Lung (tissue), 12 donors: ENCODE results near the gene ATP5PD. TPM values are rescaled to one million over a fixed set of nuclear protein-coding genes. Genes with fewer than 3 reads are reported as not detected.
"Not testable (repeated sequence)": the region's sequence is repeated elsewhere in the genome, so short reads cannot be mapped to it uniquely, and the experiment has no call there.

Experiments
- ATAC-seq: fragments of 200-7000 bp; cut with Tn5 transposase; one replicate; pipeline ENCODE4 v1.9.1; 2020; ENCODE audit warnings: moderate number of reproducible peaks; ENCODE audit not compliant: insufficient read depth, low FRiP score
- DNase-seq, 3 donors: peaks; one replicate each; pipeline ENCODE4 v3.0.0-alpha.2; 2013 to 2017
- H3K27ac ChIP-seq, 2 donors: one replicate each; pipeline ENCODE4 v1.5.1; 2013; ENCODE audit warnings: mild to moderate bottlenecking in 2 of 2, moderate library complexity in 2 of 2, control low read depth in 1 of 2, inconsistent platforms in 1 of 2, low read depth in 1 of 2, low read length in 1 of 2
- H3K27me3 ChIP-seq, 3 donors: one replicate each; pipeline ENCODE4 v1.5.1; 2013; ENCODE audit warnings: low read length in 2 of 3; ENCODE audit not compliant: control insufficient read depth in 3 of 3, insufficient read depth in 3 of 3
- H3K36me3 ChIP-seq, 4 donors: one replicate each; pipeline ENCODE4 v1.5.1; 2013; ENCODE audit warnings: low read length in 4 of 4, mild to moderate bottlenecking in 1 of 4, moderate library complexity in 1 of 4; ENCODE audit not compliant: control insufficient read depth in 4 of 4, insufficient read depth in 4 of 4
- H3K4me1 ChIP-seq, 5 donors: one replicate each; pipeline ENCODE4 v1.5.1; 2013; ENCODE audit warnings: low read length in 5 of 5, mild to moderate bottlenecking in 2 of 5, moderate library complexity in 1 of 5; ENCODE audit not compliant: control insufficient read depth in 5 of 5, insufficient read depth in 5 of 5
- H3K4me3 ChIP-seq: one replicate; pipeline ENCODE4 v1.5.1; 2013; ENCODE audit warnings: mild to moderate bottlenecking, control low read depth, moderate library complexity
- H3K9ac ChIP-seq, 2 donors: one replicate each; pipeline ENCODE4 v1.5.1; 2013; ENCODE audit warnings: low read length in 2 of 2, control low read depth in 1 of 2; ENCODE audit not compliant: insufficient read depth in 1 of 2
- H3K9me3 ChIP-seq, 4 donors: one replicate each; pipeline ENCODE4 v1.5.1; 2013; ENCODE audit warnings: low read length in 3 of 4, mild to moderate bottlenecking in 1 of 4, moderate library complexity in 1 of 4; ENCODE audit not compliant: control insufficient read depth in 4 of 4, insufficient read depth in 3 of 4
- CTCF ChIP-seq: IDR thresholded peaks from 2 replicates; pipeline ENCODE4 v1.5.1; 2012; ENCODE audit warnings: mild to moderate bottlenecking; ENCODE audit errors: control extremely low read depth, extremely low read depth
- WGBS, 2 donors: extraction: QIAGEN DNeasy Blood & Tissue Kit; methylation state at CpG; one replicate each; pipeline ENCODE4 v1.1.7; 2013; 5-methylcytosine and 5-hydroxymethylcytosine counted together
- polyA plus RNA-seq, 2 donors: library from polyadenylated mRNA; stranded (reverse); fragments of 200-250 nt; gene quantifications; one replicate each; pipeline ENCODE4 v1.2.1, GENCODE V29; 2013
- total RNA-seq, 2 donors: library from RNA; depleted of rRNA in 1 of 2; stranded (reverse); fragments of >200 nt in 1 of 2; gene quantifications; one replicate each; pipeline ENCODE4 v1.2.1, GENCODE V29; 2014 to 2021
- donor health status: control.
- donor health status: control.
- donor health status: Bipolar disorder and iron deficiency.
- donor health status: healthy.
- donor health status: DM: yes; HTN: yes; CAD: no.

The ATP5PD gene
- total and polyA plus RNA-seq, 4 donors = 110 to 736 (median 257) TPM

- WGBS, 2 donors = 84 to 91% methylated on average over 6 of the region's 6 CpGs
- no peak for TF ChIP-seq CTCF
Measured at GRCh38 chr17:75008373-75008772, 38.4 kb downstream of the ATP5PD start.

GRCh38 chr17:75006653-75007052, 40.1 kb downstream of the ATP5PD start:
- Histone ChIP-seq H3K27me3 (no peaks in the 10 kb centered on the region), H3K4me1 (peaks cover 0 to 9% (median 0%) of the 10 kb centered on the region in 5 donors), H3K4me3 (no peak overlapping the region), H3K36me3 (peaks cover 4 to 26% (median 7%) of the 10 kb centered on the region in 4 donors), H3K9ac (no peak overlapping the region), H3K27ac (no peak overlapping the region), H3K9me3 (no peaks in the 10 kb centered on the region)
- DNase-seq = no peak
- no peak for ATAC-seq
- 76 to 78% methylated on average over 5 of the region's 5 CpGs for WGBS, 2 donors
- TF ChIP-seq CTCF = no peak

More at GRCh38 chr17:75008373-75008772, 38.4 kb downstream of the ATP5PD start:
- Histone ChIP-seq H3K36me3 (peaks cover 0 to 12% (median 1%) of the 10 kb centered on the region in 4 donors), H3K4me3 (no peak overlapping the region), H3K4me1 (peaks cover 0 to 17% (median 3%) of the 10 kb centered on the region in 5 donors), H3K27ac (no peak overlapping the region), H3K9ac (no peak overlapping the region), H3K27me3 (no peaks in the 10 kb centered on the region), H3K9me3 (no peaks in the 10 kb centered on the region)
- ATAC-seq (no peak), DNase-seq (no peak)

- not testable (repeated sequence) for H3K27me3 ChIP-seq, H3K4me3 ChIP-seq, H3K4me1 ChIP-seq, H3K27ac ChIP-seq, H3K9ac ChIP-seq, H3K9me3 ChIP-seq, ATAC-seq, DNase-seq
- 92 to 96% methylated on average over 6 of the region's 6 CpGs for WGBS, 2 donors
- peaks cover 4 to 29% (median 8%) of the 10 kb centered on the region in 4 donors for H3K36me3 ChIP-seq
Measured at GRCh38 chr17:75006084-75006483, 40.7 kb downstream of the ATP5PD start.

GRCh38 chr17:75005291-75005690, 41.5 kb downstream of the ATP5PD start:
- no peak for TF ChIP-seq CTCF
- H3K27me3 ChIP-seq = no peaks in the 10 kb centered on the region
- H3K36me3 ChIP-seq = peaks cover 4 to 29% (median 8%) of the 10 kb centered on the region in 4 donors
- WGBS, 2 donors = 92 to 97% methylated on average over 8 of the region's 8 CpGs
- H3K4me3 ChIP-seq = no peak overlapping the region
- H3K27ac ChIP-seq = no peak overlapping the region
- DNase-seq = no peak
- no peak for ATAC-seq
- H3K9ac ChIP-seq = no peak overlapping the region
- H3K4me1 ChIP-seq = no peaks in the 10 kb centered on the region
- H3K9me3 ChIP-seq = no peaks in the 10 kb centered on the region
